ENCODE results near the gene ADIPOR2.

GRCh38 chr12:1810931-1811280 lies 120.0 kb downstream of the ADIPOR2 start:
- TF ChIP-seq POLR2AphosphoS5 (IDR thresholded peaks at IDR 0.05; ENCODE audit: low read depth, low read length) (no peak), POLR2A (IDR thresholded peaks at IDR 0.05; ENCODE audit: low read depth, low read length) (no peak), TAF1 (IDR thresholded peaks at IDR 0.05; ENCODE audit: borderline replicate concordance, low read depth, low read length) (no peak)
